Smooth muscle cell (in vitro differentiated cells): ENCODE results near the gene PRKCE. TPM values are rescaled to one million over a fixed set of nuclear protein-coding genes. Genes with fewer than 3 reads are reported as not detected.

Source experiments
- DNase-seq: peaks from one replicate; lab custom pipeline; 2025; ENCODE audit not compliant: unreplicated experiment; lab: John Stamatoyannopoulos, UW
- H2AFZ ChIP-seq: fragments of 200-600 bp; sonication (generic); 2 replicates; pipeline ENCODE4 v1.6.0; 2016; ENCODE audit warnings: antibody characterized with exemption, low read depth, mild to moderate bottlenecking
- H3F3A ChIP-seq: fragments of 200-600 bp; sonication (generic); 2 replicates; pipeline ENCODE4 v1.6.0; 2017; ENCODE audit warnings: antibody characterized with exemption, low read depth
- H3K27ac ChIP-seq: fragments of 200-600 bp; sonication (generic); 2 replicates; pipeline ENCODE4 v1.5.1; 2016; ENCODE audit warnings: low read depth, mild to moderate bottlenecking
- H3K27me3 ChIP-seq: fragments of 200-600 bp; sonication (generic); 2 replicates; pipeline ENCODE4 v1.6.1; 2016; ENCODE audit warnings: low read depth, mild to moderate bottlenecking
- H3K36me3 ChIP-seq: fragments of 200-600 bp; sonication (generic); 2 replicates; pipeline ENCODE4 v1.5.1; 2016; ENCODE audit warnings: low read depth
- H3K4me1 ChIP-seq: fragments of 200-600 bp; sonication (generic); 2 replicates; pipeline ENCODE4 v1.5.1; 2016; ENCODE audit warnings: low read depth
- H3K4me2 ChIP-seq: fragments of 200-600 bp; sonication (generic); 2 replicates; pipeline ENCODE4 v1.6.0; 2016; ENCODE audit warnings: mild to moderate bottlenecking
- H3K4me3 ChIP-seq: fragments of 200-600 bp; sonication (generic); 2 replicates; pipeline ENCODE4 v1.5.1; 2016; ENCODE audit warnings: mild to moderate bottlenecking
- H3K79me2 ChIP-seq: fragments of 200-600 bp; sonication (generic); 2 replicates; pipeline ENCODE4 v1.6.0; 2016; ENCODE audit warnings: low read depth, mild to moderate bottlenecking
- H3K9ac ChIP-seq: fragments of 200-600 bp; sonication (generic); 2 replicates; pipeline ENCODE4 v1.6.0; 2016; ENCODE audit warnings: low read depth
- H3K9me3 ChIP-seq: fragments of 200-600 bp; sonication (generic); replicated peaks from 2 replicates; pipeline ENCODE4 v1.5.1; 2016; ENCODE audit warnings: low read depth
- H4K20me1 ChIP-seq: fragments of 200-600 bp; sonication (generic); 2 replicates; pipeline ENCODE4 v1.6.0; 2016; ENCODE audit warnings: low read depth
- CTCF ChIP-seq: fragments of 200-600 bp; sonication (generic); IDR thresholded peaks from 2 replicates; pipeline ENCODE4 v1.5.1; 2017; ENCODE audit warnings: borderline replicate concordance, mild to moderate bottlenecking, antibody characterized with exemption; ENCODE audit not compliant: insufficient read depth, poor library complexity, severe bottlenecking
- WGBS: methylation state at CpG from one replicate; pipeline ENCODE4 v1.1.7; 2016; ENCODE audit warnings: low lambda C conversion rate; 5-methylcytosine and 5-hydroxymethylcytosine counted together
- polyA plus RNA-seq: library from polyadenylated mRNA; unstranded; fragments of >200 nt; fragmentation: Nextera tagmentation; extraction: Ambion mirVana; gene quantifications from 2 replicates; pipeline ENCODE4 v1.2.1, GENCODE V29; 2016
- total RNA-seq: library from RNA; depleted of rRNA; stranded (reverse); fragments of >200 nt; gene quantifications from 2 replicates; pipeline ENCODE4 v1.2.3, GENCODE V29; 2014

PRKCE gene
- total and polyA plus RNA-seq, 2 experiments from 2014 or later, result 20.6 to 29.1 TPM

- WGBS, result 98% methylated on average over 5 of the region's 5 CpGs
- Histone ChIP-seq H3K4me3 (no peak overlapping the region), H3K27ac (no peak overlapping the region), H3F3A (peaks cover 9% of the 10 kb centered on the region), H3K4me2 (no peak overlapping the region), H3K4me1 (peaks cover 11% of the 10 kb centered on the region), H3K9ac (no peak overlapping the region), H3K27me3 (no peaks in the 10 kb centered on the region), H3K9me3 (no peaks in the 10 kb centered on the region), H4K20me1 (peaks cover 66% of the 10 kb centered on the region), H3K36me3 (no peaks in the 10 kb centered on the region), H3K79me2 (peaks cover 60% of the 10 kb centered on the region), H2AFZ (no peak overlapping the region)
- no peak for TF ChIP-seq CTCF
- no peak for DNase-seq
Observed at GRCh38 chr2:45781464-45781811, 130.0 kb downstream of the PRKCE start.

- Histone ChIP-seq H3K27me3 (no peaks in the 10 kb centered on the region), H3K4me3 (no peak overlapping the region)
Observed at GRCh38 chr2:45782436-45782835, 131.0 kb downstream of the PRKCE start.

GRCh38 chr2:45782986-45783385, 131.5 kb downstream of the PRKCE start:
- H3F3A ChIP-seq, result no peaks in the 10 kb centered on the region
- H2AFZ ChIP-seq, result no peak overlapping the region
- no peaks in the 10 kb centered on the region for H3K27me3 ChIP-seq
- H3K36me3 ChIP-seq, result no peaks in the 10 kb centered on the region
- peaks cover 60% of the 10 kb centered on the region for H3K79me2 ChIP-seq
- H3K4me3 ChIP-seq, result no peak overlapping the region
- peaks cover 6% of the 10 kb centered on the region for H3K4me1 ChIP-seq
- TF ChIP-seq CTCF, result no peak
- H3K9me3 ChIP-seq, result no peaks in the 10 kb centered on the region
- no peak for DNase-seq
- WGBS, result 86% methylated on average over 4 of the region's 4 CpGs
- no peak overlapping the region for H3K27ac ChIP-seq
- H3K9ac ChIP-seq, result no peak overlapping the region
- H3K4me2 ChIP-seq, result no peak overlapping the region
- peaks cover 82% of the 10 kb centered on the region for H4K20me1 ChIP-seq

More at GRCh38 chr2:45782436-45782835, 131.0 kb downstream of the PRKCE start:
- H4K20me1 ChIP-seq, result peaks cover 76% of the 10 kb centered on the region
- no peak overlapping the region for H3K27ac ChIP-seq
- H3F3A ChIP-seq, result no peaks in the 10 kb centered on the region
- no peak for TF ChIP-seq CTCF
- peaks cover 6% of the 10 kb centered on the region for H3K4me1 ChIP-seq
- H3K4me2 ChIP-seq, result no peak overlapping the region
- 91% methylated on average over 4 of the region's 4 CpGs for WGBS
- no peaks in the 10 kb centered on the region for H3K9me3 ChIP-seq
- peaks cover 60% of the 10 kb centered on the region for H3K79me2 ChIP-seq
- no peak overlapping the region for H3K9ac ChIP-seq
- H2AFZ ChIP-seq, result no peak overlapping the region
- no peak for DNase-seq
- no peaks in the 10 kb centered on the region for H3K36me3 ChIP-seq

- H3K4me3 ChIP-seq, result no peak overlapping the region
- H3K27me3 ChIP-seq, result no peaks in the 10 kb centered on the region
- peaks cover 95% of the 10 kb centered on the region for H4K20me1 ChIP-seq
- peaks cover 57% of the 10 kb centered on the region for H3K79me2 ChIP-seq
- no peak for DNase-seq
- H2AFZ ChIP-seq, result no peak overlapping the region
- H3K4me2 ChIP-seq, result peak overlapping the region; percentile 17
- peaks cover 6% of the 10 kb centered on the region for H3K4me1 ChIP-seq
- H3F3A ChIP-seq, result no peaks in the 10 kb centered on the region
- peak overlapping the region; percentile 31 for H3K27ac ChIP-seq
- no peak overlapping the region for H3K9ac ChIP-seq
- 78% methylated on average over 10 of the region's 10 CpGs for WGBS
- no peaks in the 10 kb centered on the region for H3K36me3 ChIP-seq
- no peak for TF ChIP-seq CTCF
- no peaks in the 10 kb centered on the region for H3K9me3 ChIP-seq
Observed at GRCh38 chr2:45786030-45786835, 134.8 kb downstream of the PRKCE start.
